ENCODE data around the gene GNG11.
"Not testable (repeated sequence)": the region's sequence is repeated elsewhere in the genome, so short reads cannot be mapped to it uniquely, and the experiment has no call there.

- TF ChIP-seq, protein P1, sequence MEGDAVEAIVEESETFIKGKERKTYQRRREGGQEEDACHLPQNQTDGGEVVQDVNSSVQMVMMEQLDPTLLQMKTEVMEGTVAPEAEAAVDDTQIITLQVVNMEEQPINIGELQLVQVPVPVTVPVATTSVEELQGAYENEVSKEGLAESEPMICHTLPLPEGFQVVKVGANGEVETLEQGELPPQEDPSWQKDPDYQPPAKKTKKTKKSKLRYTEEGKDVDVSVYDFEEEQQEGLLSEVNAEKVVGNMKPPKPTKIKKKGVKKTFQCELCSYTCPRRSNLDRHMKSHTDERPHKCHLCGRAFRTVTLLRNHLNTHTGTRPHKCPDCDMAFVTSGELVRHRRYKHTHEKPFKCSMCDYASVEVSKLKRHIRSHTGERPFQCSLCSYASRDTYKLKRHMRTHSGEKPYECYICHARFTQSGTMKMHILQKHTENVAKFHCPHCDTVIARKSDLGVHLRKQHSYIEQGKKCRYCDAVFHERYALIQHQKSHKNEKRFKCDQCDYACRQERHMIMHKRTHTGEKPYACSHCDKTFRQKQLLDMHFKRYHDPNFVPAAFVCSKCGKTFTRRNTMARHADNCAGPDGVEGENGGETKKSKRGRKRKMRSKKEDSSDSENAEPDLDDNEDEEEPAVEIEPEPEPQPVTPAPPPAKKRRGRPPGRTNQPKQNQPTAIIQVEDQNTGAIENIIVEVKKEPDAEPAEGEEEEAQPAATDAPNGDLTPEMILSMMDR (optimal IDR thresholded peaks at IDR 0.05 in 1 of 3, IDR thresholded peaks at IDR 0.05 in 1 of 3, conservative IDR thresholded peaks at IDR 0.05 in 1 of 3; ENCODE audit: extremely low read depth in 1 of 3, insufficient read depth in 2 of 3, low read length in 3 of 3), result not testable (repeated sequence)
- not testable (repeated sequence) for TF ChIP-seq EZH2 (IDR thresholded peaks at IDR 0.05; ENCODE audit: low read length)
Observed at GRCh38 chr7:93911242-93911641, 10.3 kb upstream of the GNG11 start.

Measured in keratinocyte (primary cell).